ENCODE results near the gene CMC1.
A peak's percentile ranks its signal among the peaks of the same experiment; 100 is the strongest.

CMC1 gene

DNA sequence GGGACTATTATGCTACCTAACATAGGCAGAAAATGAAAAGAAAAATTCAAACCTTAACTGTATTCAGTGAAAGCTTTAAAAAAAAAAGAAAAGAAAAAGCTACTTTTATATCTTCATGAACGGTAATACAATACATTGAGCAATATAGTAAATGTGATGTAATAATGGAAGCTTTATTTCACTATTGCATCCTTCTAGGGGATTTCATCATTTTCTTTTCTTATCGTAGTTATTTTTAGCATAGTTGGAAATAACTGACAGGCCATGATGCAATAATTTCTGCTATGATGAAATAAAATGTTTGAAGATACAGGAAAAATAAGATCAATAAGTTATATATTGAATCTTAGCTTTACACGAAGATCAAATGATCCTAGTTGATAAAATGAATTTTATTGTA is 66.8 kb downstream of the CMC1 start:
- no peak for DNase-seq

GRCh38 chr3:28315711-28316110 is 74.3 kb downstream of the CMC1 start:
- no peak for DNase-seq

DNA sequence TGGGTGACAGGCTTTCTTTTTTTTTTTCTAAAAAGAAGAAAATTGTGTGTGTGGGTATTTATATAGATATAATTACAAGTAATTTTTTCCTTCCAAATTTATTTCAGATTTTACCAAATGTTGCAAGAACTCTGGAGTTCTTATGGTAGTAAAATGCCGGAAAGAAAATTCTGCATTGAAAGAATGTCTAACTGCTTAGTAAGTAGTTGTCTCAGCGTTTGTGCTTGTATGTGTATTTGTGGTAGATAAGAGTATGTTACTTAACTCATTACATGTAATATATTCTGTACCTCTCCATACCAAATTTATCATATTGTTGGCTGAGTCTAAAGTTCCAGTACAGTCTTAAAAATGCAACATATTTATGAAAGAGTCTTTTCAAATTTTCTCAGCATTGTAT is 74.8 kb downstream of the CMC1 start:
- DNase-seq = no peak

GRCh38 chr3:28317438-28318022 is 76.1 kb downstream of the CMC1 start:
- peak; percentile 50 for DNase-seq

GRCh38 chr3:28320981-28321380 is 79.6 kb downstream of the CMC1 start:
- no peak for DNase-seq

GRCh38 chr3:28322464-28322863 is 81.0 kb downstream of the CMC1 start:
- DNase-seq = no peak

DNA sequence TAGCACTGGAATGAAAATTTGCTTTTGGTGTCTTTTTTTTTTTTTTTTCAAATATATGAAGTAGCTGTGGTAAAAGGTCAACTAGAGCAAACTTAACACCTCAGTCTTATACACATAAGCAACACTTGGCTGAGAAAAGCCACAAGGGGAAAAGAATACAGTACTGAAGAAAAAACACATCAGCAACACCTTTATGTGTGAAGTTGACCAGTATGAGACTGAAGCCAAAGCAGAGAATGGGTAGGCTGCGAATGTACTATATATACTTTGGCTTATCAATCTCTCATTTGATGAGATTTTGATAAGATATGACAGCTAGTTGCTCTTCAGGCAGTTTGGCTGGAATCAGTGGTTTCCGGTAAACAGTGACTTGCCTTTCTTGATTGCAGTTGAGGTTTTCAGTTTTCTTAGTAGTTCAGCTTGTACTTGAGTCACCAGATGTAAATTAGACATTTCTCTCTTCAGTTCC is 85.1 kb downstream of the CMC1 start:
- peak; percentile 41 for DNase-seq

- DNase-seq = no peak
Measured at GRCh38 chr3:28328188-28329151, 87.1 kb downstream of the CMC1 start.

DNA sequence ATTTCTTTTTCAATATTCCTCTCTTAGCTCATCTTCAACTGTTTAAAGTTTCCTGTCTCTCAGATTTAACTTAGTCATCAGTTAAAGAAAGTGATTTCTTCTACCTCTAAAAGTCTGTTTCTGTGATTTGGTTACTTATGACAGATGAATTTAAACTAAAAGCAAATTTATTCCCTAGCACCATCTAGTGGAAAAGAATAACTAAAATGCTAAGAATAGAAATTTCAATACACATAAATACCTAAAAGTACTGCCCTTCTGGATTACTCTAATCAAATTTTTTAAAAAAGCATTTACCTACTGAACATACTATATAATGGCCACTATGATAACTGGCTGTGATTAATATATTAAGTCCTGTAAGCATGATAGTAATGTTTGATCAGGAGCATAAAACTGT is 93.1 kb downstream of the CMC1 start:
- no peak for DNase-seq

- DNase-seq = no peak
Measured at GRCh38 chr3:28335246-28335645, 93.8 kb downstream of the CMC1 start.

DNA sequence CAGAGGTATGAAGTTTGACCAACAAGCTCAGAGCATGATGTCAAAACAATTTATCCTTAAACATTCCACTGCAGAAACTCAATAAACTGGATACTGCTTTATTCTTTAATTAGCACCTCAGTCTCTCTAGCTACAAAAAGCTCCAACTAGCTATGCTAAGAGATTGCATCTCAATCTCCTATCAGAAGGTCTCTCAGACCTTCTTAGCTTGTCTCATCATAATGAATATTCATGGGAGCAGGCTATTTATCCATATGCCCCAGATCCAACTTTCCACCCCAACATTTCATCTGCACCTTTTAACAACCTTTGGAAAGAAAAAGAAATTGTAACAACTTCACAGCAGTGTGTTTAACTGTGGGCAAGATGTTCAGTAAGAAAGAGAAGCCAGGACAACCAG is 95.8 kb downstream of the CMC1 start:
- no peak for DNase-seq

DNA sequence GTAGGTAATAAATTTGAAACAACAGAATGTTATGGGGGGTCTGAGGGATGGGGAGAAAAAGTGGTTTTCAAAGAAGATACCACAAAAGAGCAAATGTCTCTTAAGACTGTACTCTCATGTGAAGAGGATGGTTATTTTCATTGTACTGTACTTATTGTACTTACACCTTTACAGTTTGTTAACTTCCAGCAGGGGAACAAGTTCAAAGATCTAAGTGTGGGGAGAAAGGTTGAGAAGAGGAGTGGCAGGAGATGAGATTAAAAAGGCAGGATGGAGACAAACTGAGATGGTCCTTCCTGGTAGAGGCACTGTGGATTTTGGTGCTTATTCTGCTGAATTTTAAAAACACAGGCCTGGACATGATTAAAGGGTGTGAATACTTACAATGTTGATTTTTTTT is 101.7 kb downstream of the CMC1 start:
- DNase-seq = no peak

- no peak for DNase-seq
Measured at GRCh38 chr3:28345690-28346089, 104.3 kb downstream of the CMC1 start.

- DNase-seq = no peak
Measured at GRCh38 chr3:28347374-28348264, 106.2 kb downstream of the CMC1 start.

DNA sequence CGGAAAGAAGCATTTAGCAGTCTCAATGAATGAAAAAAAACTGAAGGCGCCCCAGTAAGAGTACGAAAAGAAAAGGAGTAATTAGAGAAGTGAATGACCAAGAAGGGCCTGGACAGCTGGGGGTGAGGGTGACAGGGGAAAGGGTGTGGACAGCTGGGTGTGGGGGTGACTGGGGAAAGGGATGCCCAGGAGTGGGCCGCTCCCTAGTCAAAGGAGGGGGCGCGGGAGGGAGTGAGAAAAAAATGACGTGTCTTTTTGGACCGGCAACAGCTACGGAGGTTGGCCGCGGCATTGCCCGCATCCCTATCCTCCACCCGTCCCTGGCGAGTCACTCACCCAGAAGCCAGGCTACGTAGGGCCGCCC is 106.8 kb downstream of the CMC1 start:
- DNase-seq = no peak

GRCh38 chr3:28348629-28349468 is 107.4 kb downstream of the CMC1 start, which contains the start of the genes AZI2 and ZCWPW2:
Gene AZI2 (minus strand): TSS chr3:28348824. CDS start chr3:28340617, 8,207 bp downstream.
Gene ZCWPW2 (plus strand): TSS chr3:28348721. CDS start chr3:28413069, 64,348 bp downstream.
- peak; percentile 91 for DNase-seq

- DNase-seq = no peak
Measured at GRCh38 chr3:28349469-28350000, 108.1 kb downstream of the CMC1 start.

All from CD4-positive, alpha-beta T cell treated with Interleukin-6 for 4 hours (primary cell).